Smooth muscle cell (in vitro differentiated cells): ENCODE results near the gene ARHGAP15. TPM values are rescaled to one million over a fixed set of nuclear protein-coding genes. Genes with fewer than 3 reads are reported as not detected.
A peak's percentile ranks its signal among the peaks of the same experiment; 100 is the strongest.

Experiments used
- DNase-seq: peaks from one replicate; lab custom pipeline; 2025; ENCODE audit not compliant: unreplicated experiment; lab: John Stamatoyannopoulos, UW
- H2AFZ ChIP-seq: fragments of 200-600 bp; sonication (generic); 2 replicates; pipeline ENCODE4 v1.6.0; 2016; ENCODE audit warnings: antibody characterized with exemption, low read depth, mild to moderate bottlenecking
- H3F3A ChIP-seq: fragments of 200-600 bp; sonication (generic); 2 replicates; pipeline ENCODE4 v1.6.0; 2017; ENCODE audit warnings: antibody characterized with exemption, low read depth
- H3K27ac ChIP-seq: fragments of 200-600 bp; sonication (generic); 2 replicates; pipeline ENCODE4 v1.5.1; 2016; ENCODE audit warnings: low read depth, mild to moderate bottlenecking
- H3K27me3 ChIP-seq: fragments of 200-600 bp; sonication (generic); 2 replicates; pipeline ENCODE4 v1.6.1; 2016; ENCODE audit warnings: low read depth, mild to moderate bottlenecking
- H3K36me3 ChIP-seq: fragments of 200-600 bp; sonication (generic); 2 replicates; pipeline ENCODE4 v1.5.1; 2016; ENCODE audit warnings: low read depth
- H3K4me1 ChIP-seq: fragments of 200-600 bp; sonication (generic); 2 replicates; pipeline ENCODE4 v1.5.1; 2016; ENCODE audit warnings: low read depth
- H3K4me2 ChIP-seq: fragments of 200-600 bp; sonication (generic); 2 replicates; pipeline ENCODE4 v1.6.0; 2016; ENCODE audit warnings: mild to moderate bottlenecking
- H3K4me3 ChIP-seq: fragments of 200-600 bp; sonication (generic); 2 replicates; pipeline ENCODE4 v1.5.1; 2016; ENCODE audit warnings: mild to moderate bottlenecking
- H3K79me2 ChIP-seq: fragments of 200-600 bp; sonication (generic); 2 replicates; pipeline ENCODE4 v1.6.0; 2016; ENCODE audit warnings: low read depth, mild to moderate bottlenecking
- H3K9ac ChIP-seq: fragments of 200-600 bp; sonication (generic); 2 replicates; pipeline ENCODE4 v1.6.0; 2016; ENCODE audit warnings: low read depth
- H3K9me3 ChIP-seq: fragments of 200-600 bp; sonication (generic); replicated peaks from 2 replicates; pipeline ENCODE4 v1.5.1; 2016; ENCODE audit warnings: low read depth
- H4K20me1 ChIP-seq: fragments of 200-600 bp; sonication (generic); 2 replicates; pipeline ENCODE4 v1.6.0; 2016; ENCODE audit warnings: low read depth
- WGBS: methylation state at CpG from one replicate; pipeline ENCODE4 v1.1.7; 2016; ENCODE audit warnings: low lambda C conversion rate; 5-methylcytosine and 5-hydroxymethylcytosine counted together
- polyA plus RNA-seq: library from polyadenylated mRNA; unstranded; fragments of >200 nt; fragmentation: Nextera tagmentation; extraction: Ambion mirVana; gene quantifications from 2 replicates; pipeline ENCODE4 v1.2.1, GENCODE V29; 2016
- total RNA-seq: library from RNA; depleted of rRNA; stranded (reverse); fragments of >200 nt; gene quantifications from 2 replicates; pipeline ENCODE4 v1.2.3, GENCODE V29; 2014
- TF ChIP-seq, protein P1 (sequence below): fragments of 200-600 bp; sonication (generic); IDR thresholded peaks from 2 replicates; pipeline ENCODE4 v1.5.1; 2017; ENCODE audit warnings: borderline replicate concordance, mild to moderate bottlenecking, antibody characterized with exemption; ENCODE audit not compliant: insufficient read depth, poor library complexity, severe bottlenecking

Gene ARHGAP15
- total and polyA plus RNA-seq, 2 experiments from 2014 or later: not detected

DNA sequence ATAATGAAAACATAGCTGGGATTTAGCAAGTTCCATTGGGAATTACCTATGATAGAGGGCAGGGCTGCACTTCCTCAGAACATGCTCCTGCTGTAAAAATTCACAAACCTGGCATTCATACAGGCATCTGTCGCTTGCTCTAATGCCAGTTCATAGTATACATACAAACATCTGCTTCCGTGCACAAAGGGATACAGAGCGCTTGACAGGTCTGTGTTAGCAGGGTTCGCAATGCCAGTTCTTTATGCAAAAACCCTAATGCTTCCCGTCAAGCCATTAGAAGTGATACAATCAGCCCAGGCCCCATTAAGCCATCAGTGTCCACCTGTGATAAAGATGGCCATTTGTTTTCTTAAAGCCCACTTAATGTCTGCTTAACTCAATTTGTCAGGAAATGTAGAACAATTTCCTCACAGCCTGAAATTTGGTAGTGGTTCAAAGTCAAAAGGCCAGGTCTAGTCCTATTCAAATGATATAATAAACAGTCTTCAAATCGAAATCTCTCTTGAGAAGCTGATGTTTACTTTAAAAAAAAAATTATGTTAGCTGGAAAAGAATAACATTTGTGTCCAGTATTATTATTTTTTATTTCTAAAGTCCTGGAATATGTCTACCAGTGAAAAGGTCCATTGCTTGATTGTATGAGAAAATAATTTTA, 556.3 kb downstream of the ARHGAP15 start:
- Histone ChIP-seq H3K79me2 (no peaks in the 10 kb centered on the region), H3K9me3 (no peaks in the 10 kb centered on the region), H3K4me1 (peaks cover 10% of the 10 kb centered on the region), H3K27me3 (no peaks in the 10 kb centered on the region), H3K4me2 (no peak overlapping the region), H3K36me3 (no peaks in the 10 kb centered on the region), H3F3A (no peaks in the 10 kb centered on the region), H3K9ac (no peak overlapping the region), H2AFZ (no peak overlapping the region), H4K20me1 (no peaks in the 10 kb centered on the region), H3K27ac (no peak overlapping the region), H3K4me3 (no peak overlapping the region)
- no peak for DNase-seq
- WGBS: 77% methylated on average over 6 of the region's 6 CpGs
- TF ChIP-seq, protein P1, sequence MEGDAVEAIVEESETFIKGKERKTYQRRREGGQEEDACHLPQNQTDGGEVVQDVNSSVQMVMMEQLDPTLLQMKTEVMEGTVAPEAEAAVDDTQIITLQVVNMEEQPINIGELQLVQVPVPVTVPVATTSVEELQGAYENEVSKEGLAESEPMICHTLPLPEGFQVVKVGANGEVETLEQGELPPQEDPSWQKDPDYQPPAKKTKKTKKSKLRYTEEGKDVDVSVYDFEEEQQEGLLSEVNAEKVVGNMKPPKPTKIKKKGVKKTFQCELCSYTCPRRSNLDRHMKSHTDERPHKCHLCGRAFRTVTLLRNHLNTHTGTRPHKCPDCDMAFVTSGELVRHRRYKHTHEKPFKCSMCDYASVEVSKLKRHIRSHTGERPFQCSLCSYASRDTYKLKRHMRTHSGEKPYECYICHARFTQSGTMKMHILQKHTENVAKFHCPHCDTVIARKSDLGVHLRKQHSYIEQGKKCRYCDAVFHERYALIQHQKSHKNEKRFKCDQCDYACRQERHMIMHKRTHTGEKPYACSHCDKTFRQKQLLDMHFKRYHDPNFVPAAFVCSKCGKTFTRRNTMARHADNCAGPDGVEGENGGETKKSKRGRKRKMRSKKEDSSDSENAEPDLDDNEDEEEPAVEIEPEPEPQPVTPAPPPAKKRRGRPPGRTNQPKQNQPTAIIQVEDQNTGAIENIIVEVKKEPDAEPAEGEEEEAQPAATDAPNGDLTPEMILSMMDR: no peak

DNA sequence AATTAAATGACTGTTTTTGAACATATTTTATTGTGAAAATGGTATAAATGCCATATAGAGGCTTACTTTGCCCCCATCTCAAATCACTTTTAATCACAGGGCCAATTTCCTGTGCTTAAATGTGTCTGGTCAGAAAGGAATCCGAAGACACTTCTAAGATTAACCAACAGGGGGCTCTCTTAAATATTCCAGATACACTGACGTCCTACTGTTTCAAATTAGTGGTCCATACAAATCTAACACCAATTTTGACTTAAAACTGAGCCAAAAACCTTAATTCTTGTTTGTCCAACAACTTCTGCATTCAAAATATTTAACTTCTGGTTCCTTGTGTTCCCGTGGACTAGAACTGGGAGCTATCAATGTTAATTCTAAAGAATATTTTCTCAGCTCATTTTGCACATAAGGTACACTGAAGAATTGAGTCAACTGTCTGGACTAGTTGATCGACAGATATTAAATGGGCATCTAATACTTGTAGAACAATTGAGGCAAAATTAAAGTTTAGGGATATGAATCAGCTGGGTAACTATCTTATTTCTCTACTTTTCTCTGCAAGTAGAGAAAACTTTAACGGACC, 557.5 kb downstream of the ARHGAP15 start:
- no peak for DNase-seq
- H3F3A ChIP-seq: no peaks in the 10 kb centered on the region

DNA sequence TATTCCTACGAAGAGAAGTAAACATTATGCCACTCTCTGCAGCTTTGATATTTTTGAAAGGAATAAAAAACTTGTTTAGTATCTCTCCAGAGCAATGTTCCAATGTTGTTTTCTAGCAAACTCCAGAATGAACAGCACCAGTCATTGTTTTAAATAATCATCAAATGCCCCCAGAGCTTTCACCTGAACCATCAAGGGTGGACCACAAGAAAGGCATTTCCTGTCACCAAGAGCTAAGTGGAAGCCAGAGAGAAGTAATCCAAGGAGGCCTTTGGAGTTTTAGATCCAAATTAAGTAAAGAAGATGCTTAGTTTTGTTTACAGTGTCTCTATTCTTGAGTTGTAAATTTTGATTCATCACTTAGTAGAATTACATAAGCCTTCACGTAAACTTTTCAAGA, 559.0 kb downstream of the ARHGAP15 start:
- H3K27me3 ChIP-seq: no peaks in the 10 kb centered on the region
- no peak overlapping the region for H3K4me3 ChIP-seq
- H3K4me2 ChIP-seq: no peak overlapping the region
- 68% methylated on average over 2 of the region's 2 CpGs for WGBS
- H3K4me1 ChIP-seq: peaks cover 28% of the 10 kb centered on the region
- no peak overlapping the region for H2AFZ ChIP-seq
- H3K79me2 ChIP-seq: no peaks in the 10 kb centered on the region
- H3K36me3 ChIP-seq: no peaks in the 10 kb centered on the region
- H3K9ac ChIP-seq: no peak overlapping the region
- H3K27ac ChIP-seq: no peak overlapping the region
- H4K20me1 ChIP-seq: no peaks in the 10 kb centered on the region
- no peak for DNase-seq
- no peaks in the 10 kb centered on the region for H3K9me3 ChIP-seq
- TF ChIP-seq, protein P1: no peak
- no peaks in the 10 kb centered on the region for H3F3A ChIP-seq

More for the DNA sequence above, 557.5 kb downstream of the ARHGAP15 start:
- Histone ChIP-seq H3K4me3 (no peak overlapping the region), H3K4me1 (peaks cover 13% of the 10 kb centered on the region), H3K9me3 (no peaks in the 10 kb centered on the region), H3K36me3 (no peaks in the 10 kb centered on the region), H3K27me3 (no peaks in the 10 kb centered on the region), H3K27ac (no peak overlapping the region), H3K9ac (no peak overlapping the region), H3K4me2 (no peak overlapping the region), H4K20me1 (no peaks in the 10 kb centered on the region), H2AFZ (no peak overlapping the region), H3K79me2 (no peaks in the 10 kb centered on the region)
- TF ChIP-seq, protein P1: peak; percentile 61
- WGBS: 61% methylated on average over 5 of the region's 5 CpGs

DNA sequence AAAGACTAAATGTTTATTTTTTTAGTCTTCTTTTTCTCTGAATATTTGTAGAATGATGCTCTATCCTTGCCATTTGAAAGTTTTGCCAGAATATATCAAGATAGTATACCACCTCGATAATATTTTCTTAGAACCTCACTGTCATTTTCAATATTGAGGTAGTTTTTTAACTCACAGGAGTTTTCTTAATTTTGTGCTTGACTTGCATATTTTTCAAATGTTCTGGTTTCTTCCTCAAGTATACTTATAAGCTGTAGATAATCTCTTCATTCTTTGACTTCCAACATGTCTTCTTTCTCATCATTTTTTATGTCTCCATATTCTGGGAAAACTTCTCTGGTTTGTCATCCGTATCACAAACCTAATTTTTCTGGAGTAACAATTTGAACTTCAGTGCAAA, 559.6 kb downstream of the ARHGAP15 start:
- H3K4me2 ChIP-seq: no peak overlapping the region
- H3K4me3 ChIP-seq: no peak overlapping the region
- no peak for DNase-seq
- H3K79me2 ChIP-seq: no peaks in the 10 kb centered on the region
- TF ChIP-seq, protein P1: no peak
- H3K4me1 ChIP-seq: peaks cover 28% of the 10 kb centered on the region
- no peak overlapping the region for H2AFZ ChIP-seq
- no peaks in the 10 kb centered on the region for H3K9me3 ChIP-seq
- no peak overlapping the region for H3K9ac ChIP-seq
- H3K36me3 ChIP-seq: no peaks in the 10 kb centered on the region
- H4K20me1 ChIP-seq: no peaks in the 10 kb centered on the region
- no peaks in the 10 kb centered on the region for H3F3A ChIP-seq
- H3K27me3 ChIP-seq: no peaks in the 10 kb centered on the region
- 93% methylated on average over 2 of the region's 2 CpGs for WGBS
- H3K27ac ChIP-seq: no peak overlapping the region
